ENCODE data around the gene ENDOD1. TPM values are rescaled to one million over a fixed set of nuclear protein-coding genes. Genes with fewer than 3 reads are reported as not detected.

ENDOD1 gene
- total and polyA plus RNA-seq, 2 donors (not counting 1 experiment from before 2014, with no cell fraction given), result 7.0 to 11.7 TPM

DNA sequence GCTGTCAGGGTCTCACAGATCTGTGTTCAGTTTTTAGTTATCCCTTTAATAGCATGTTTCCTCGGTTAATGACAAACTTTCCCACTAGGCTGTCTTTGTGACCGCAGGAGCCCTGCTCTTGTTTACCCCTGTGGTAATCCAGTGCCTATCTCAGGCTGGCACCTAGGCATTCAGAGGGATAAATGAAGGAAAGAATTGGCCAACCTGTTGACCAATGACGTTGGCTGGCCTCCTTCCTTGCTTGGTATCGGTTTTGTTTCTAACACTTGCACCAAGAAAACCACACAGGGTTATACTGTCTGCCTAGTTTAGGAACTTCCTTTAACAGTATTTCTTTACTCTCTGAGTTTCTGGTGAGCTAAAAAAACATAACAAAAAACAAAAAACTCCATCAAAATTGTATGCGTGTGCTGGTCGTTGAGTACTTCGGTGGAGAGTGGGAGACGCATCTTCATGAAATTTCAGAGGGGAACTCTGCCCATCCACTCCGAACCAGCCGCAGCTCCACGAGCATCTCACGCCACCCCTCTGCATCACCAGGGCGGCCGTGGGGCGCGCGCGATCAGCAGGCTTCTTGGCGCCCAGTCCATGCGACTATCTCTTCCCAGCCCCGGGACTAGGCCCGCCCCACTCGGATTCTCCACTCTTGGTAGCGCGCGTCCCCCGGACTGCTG, 563 bp upstream of the ENDOD1 start:
- ATAC-seq (ENCODE audit: low read depth), result peak; percentile 60
- TF ChIP-seq, protein P1, sequence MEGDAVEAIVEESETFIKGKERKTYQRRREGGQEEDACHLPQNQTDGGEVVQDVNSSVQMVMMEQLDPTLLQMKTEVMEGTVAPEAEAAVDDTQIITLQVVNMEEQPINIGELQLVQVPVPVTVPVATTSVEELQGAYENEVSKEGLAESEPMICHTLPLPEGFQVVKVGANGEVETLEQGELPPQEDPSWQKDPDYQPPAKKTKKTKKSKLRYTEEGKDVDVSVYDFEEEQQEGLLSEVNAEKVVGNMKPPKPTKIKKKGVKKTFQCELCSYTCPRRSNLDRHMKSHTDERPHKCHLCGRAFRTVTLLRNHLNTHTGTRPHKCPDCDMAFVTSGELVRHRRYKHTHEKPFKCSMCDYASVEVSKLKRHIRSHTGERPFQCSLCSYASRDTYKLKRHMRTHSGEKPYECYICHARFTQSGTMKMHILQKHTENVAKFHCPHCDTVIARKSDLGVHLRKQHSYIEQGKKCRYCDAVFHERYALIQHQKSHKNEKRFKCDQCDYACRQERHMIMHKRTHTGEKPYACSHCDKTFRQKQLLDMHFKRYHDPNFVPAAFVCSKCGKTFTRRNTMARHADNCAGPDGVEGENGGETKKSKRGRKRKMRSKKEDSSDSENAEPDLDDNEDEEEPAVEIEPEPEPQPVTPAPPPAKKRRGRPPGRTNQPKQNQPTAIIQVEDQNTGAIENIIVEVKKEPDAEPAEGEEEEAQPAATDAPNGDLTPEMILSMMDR (IDR thresholded peaks at IDR 0.05), result no peak
- TF ChIP-seq EZH2 (IDR thresholded peaks at IDR 0.05; ENCODE audit: borderline replicate concordance, insufficient read depth, low read depth, low read length, poor library complexity, severe bottlenecking), result no peak
- intact Hi-C loops (cut with micrococcal nuclease), result loop anchor here (1.0 to 5.0 kb wide), 7 partner anchors 22 to 700 kb away; partner anchors contain the start of genes ANKRD49, CWC15, FAM76B and KDM4D
- Histone ChIP-seq H3K4me3 (ENCODE audit: control extremely low read depth in 1 of 5, extremely low read depth in 1 of 5, insufficient read depth in 1 of 5, low read depth in 2 of 5, low read length in 4 of 5) (peak overlapping the region in 4 of 5 experiments; percentile 73 to 82 (median 80)), H3K79me2 (ENCODE audit: control insufficient read depth, insufficient read depth, low read length) (peaks cover 41% of the 10 kb centered on the region), H3K9ac (ENCODE audit: low read length) (peak overlapping the region; percentile 83), H2AFZ (ENCODE audit: insufficient read depth, low read depth, low read length, poor library complexity, severe bottlenecking) (peak overlapping the region; percentile 95), H3K27ac (ENCODE audit: low read length in 2 of 2) (peak overlapping the region; percentile 79 to 94), H3K9me3 (ENCODE audit: control extremely low read depth in 1 of 3, control insufficient read depth in 2 of 3, insufficient read depth in 1 of 3, low read length in 2 of 3) (no peaks in the 10 kb centered on the region), H3K4me2 (replicated peaks; ENCODE audit: low read depth, low read length, poor library complexity, severe bottlenecking) (peak overlapping the region; percentile 85), H3K4me1 (ENCODE audit: control insufficient read depth in 2 of 2, insufficient read depth in 2 of 2, low read length in 2 of 2) (peaks cover 44 to 48% of the 10 kb centered on the region in 2 donors), H4K20me1 (ENCODE audit: control insufficient read depth, insufficient read depth, low read length, poor library complexity, severe bottlenecking) (peaks cover 10% of the 10 kb centered on the region), H3K36me3 (replicated peaks in 1 of 2; ENCODE audit: control extremely low read depth in 1 of 2, control insufficient read depth in 1 of 2, extremely low read depth in 1 of 2, insufficient read depth in 2 of 2, low read length in 1 of 2) (no peaks in the 10 kb centered on the region), H3K27me3 (replicated peaks in 1 of 4; ENCODE audit: control extremely low read depth in 1 of 4, control insufficient read depth in 3 of 4, insufficient read depth in 4 of 4, low read length in 3 of 4) (no peaks in the 10 kb centered on the region)
- Mint-ChIP-seq H3K9me3 (ENCODE audit: insufficient read depth) (no peaks in the 10 kb centered on the region), H3K4me1 (peaks cover 52% of the 10 kb centered on the region), H3K27ac (peak overlapping the region; percentile 98), H3K4me3 (peak overlapping the region; percentile 94), H3K27me3 (no peaks in the 10 kb centered on the region)
- DNase-seq, result no peak
- WGBS (ENCODE audit: insufficient coverage), result 3% methylated on average over 20 of the region's 27 CpGs
- ChIA-PET CTCF (interaction anchor here (1.0 to 7.0 kb wide), 10 partner anchors 9 to 675 kb away, joined by 3 to 96 read pairs (median 5); partner anchors contain the start of genes SESN3 and SRSF8), POLR2A (interaction anchor here (0.6 to 3.2 kb wide), 10 partner anchors 10 to 701 kb away, joined by 3 to 46 read pairs (median 5); partner anchors contain the start of genes CEP57, CWC15, FAM76B and KDM4D)

DNA sequence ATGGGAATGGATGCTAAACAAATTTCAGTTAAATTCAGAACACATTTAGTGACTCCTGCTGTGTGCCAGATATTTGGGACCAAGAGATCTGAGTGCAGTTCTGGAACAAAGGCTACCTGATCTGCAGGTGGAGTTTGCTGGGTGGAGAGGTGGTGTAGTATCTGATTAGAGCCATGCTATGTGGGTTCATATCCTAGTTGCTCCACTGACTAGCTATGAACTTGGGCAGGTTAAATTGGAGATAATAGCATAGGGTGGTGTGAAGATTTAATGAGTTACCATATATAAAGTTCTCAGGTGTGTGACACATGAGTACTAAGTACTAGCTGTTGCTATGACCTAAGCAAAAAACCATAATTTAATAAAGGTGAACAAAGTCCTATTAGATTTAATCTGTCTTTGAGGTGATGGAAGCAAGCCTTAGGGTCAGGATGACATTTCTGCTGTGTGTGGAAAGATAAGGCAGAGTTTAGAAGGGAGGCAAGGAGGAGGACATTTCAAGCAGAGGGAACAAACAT, 2.1 kb downstream of the ENDOD1 start:
- H3K4me3 ChIP-seq (ENCODE audit: control extremely low read depth in 1 of 5, extremely low read depth in 1 of 5, insufficient read depth in 1 of 5, low read depth in 2 of 5, low read length in 4 of 5), result no peak overlapping the region
- H3K9ac ChIP-seq (ENCODE audit: low read length), result no peak overlapping the region
- peak overlapping the region; percentile 85 for H3K4me2 ChIP-seq (replicated peaks; ENCODE audit: low read depth, low read length, poor library complexity, severe bottlenecking)
- Mint-ChIP-seq H3K9me3 (ENCODE audit: insufficient read depth) (no peaks in the 10 kb centered on the region), H3K4me1 (peaks cover 75% of the 10 kb centered on the region), H3K4me3 (peak overlapping the region; percentile 88), H3K27ac (no peak overlapping the region), H3K27me3 (no peaks in the 10 kb centered on the region)
- no peaks in the 10 kb centered on the region for H3K36me3 ChIP-seq (replicated peaks in 1 of 2; ENCODE audit: control extremely low read depth in 1 of 2, control insufficient read depth in 1 of 2, extremely low read depth in 1 of 2, insufficient read depth in 2 of 2, low read length in 1 of 2)
- H3K27me3 ChIP-seq (replicated peaks in 1 of 4; ENCODE audit: control extremely low read depth in 1 of 4, control insufficient read depth in 3 of 4, insufficient read depth in 4 of 4, low read length in 3 of 4), result no peaks in the 10 kb centered on the region
- H4K20me1 ChIP-seq (ENCODE audit: control insufficient read depth, insufficient read depth, low read length, poor library complexity, severe bottlenecking), result peaks cover 10% of the 10 kb centered on the region
- no peak for TF ChIP-seq EZH2 (IDR thresholded peaks at IDR 0.05; ENCODE audit: borderline replicate concordance, insufficient read depth, low read depth, low read length, poor library complexity, severe bottlenecking)
- TF ChIP-seq, protein P1 (IDR thresholded peaks at IDR 0.05), result no peak
- peaks cover 65 to 67% of the 10 kb centered on the region in 2 donors for H3K4me1 ChIP-seq (ENCODE audit: control insufficient read depth in 2 of 2, insufficient read depth in 2 of 2, low read length in 2 of 2)
- no peak overlapping the region for H2AFZ ChIP-seq (ENCODE audit: insufficient read depth, low read depth, low read length, poor library complexity, severe bottlenecking)
- DNase-seq, result no peak
- POLR2A ChIA-PET, result interaction anchor here (0.6 to 3.2 kb wide), 2 partner anchors 9 to 59 kb away, joined by 5 to 17 read pairs; no protein-coding TSS in a partner anchor
- CTCF ChIA-PET, result interaction anchor here (1.0 to 7.0 kb wide), 6 partner anchors 17 to 744 kb away, joined by 3 to 96 read pairs (median 3); partner anchors contain the start of gene SRSF8
- no peak for ATAC-seq (ENCODE audit: low read depth)
- peaks cover 62% of the 10 kb centered on the region for H3K79me2 ChIP-seq (ENCODE audit: control insufficient read depth, insufficient read depth, low read length)
- H3K27ac ChIP-seq (ENCODE audit: low read length in 2 of 2), result no peak overlapping the region
- H3K9me3 ChIP-seq (ENCODE audit: control extremely low read depth in 1 of 3, control insufficient read depth in 2 of 3, insufficient read depth in 1 of 3, low read length in 2 of 3), result no peaks in the 10 kb centered on the region
- intact Hi-C loops (cut with micrococcal nuclease), result no loop called here

All from B cell (primary cell).